ENCODE results near the gene NT5C2. TPM values are rescaled to one million over a fixed set of nuclear protein-coding genes. Genes with fewer than 3 reads are reported as not detected.
A peak's percentile ranks its signal among the peaks of the same experiment; 100 is the strongest.
"Not testable (repeated sequence)": the region's sequence is repeated elsewhere in the genome, so short reads cannot be mapped to it uniquely, and the experiment has no call there.

The NT5C2 gene
- polyA plus RNA-seq, 1 donor (not counting 4 experiments of a cell fraction or from before 2014, with no cell fraction given), result 88.6 TPM

DNA sequence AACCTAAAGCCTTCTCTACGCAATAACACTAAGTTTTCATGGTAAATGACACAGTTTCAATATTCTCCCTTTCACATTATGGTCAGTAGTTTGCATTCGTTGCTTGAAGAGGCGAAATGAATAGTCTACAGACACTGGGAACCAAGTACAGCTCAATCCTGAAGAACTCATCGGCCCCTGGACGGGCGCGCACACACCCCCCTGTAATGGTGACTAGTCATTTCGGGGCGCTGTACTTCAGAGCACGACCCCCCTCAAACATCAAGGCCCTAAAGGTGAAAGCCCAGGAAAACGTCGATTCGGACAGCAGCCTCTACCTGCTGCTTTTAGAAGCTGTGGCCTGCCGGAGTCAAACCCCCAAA, 1.0 kb downstream of the NT5C2 start:
- no peaks in the 10 kb centered on the region for H3K9me1 ChIP-seq (ENCODE audit: control insufficient read depth, extremely low read depth, insufficient read depth, low read length)
- DNase-seq (ENCODE audit: low read depth, low spot score) (no peak), FAIRE-seq (no peak)
- dilution Hi-C loops (cut with MboI; ENCODE audit: extremely low pct_ligation_motif_present, low sequenced_read_pairs), result no loop called here
- peak overlapping the region; percentile 41 for H2AFZ ChIP-seq (ENCODE audit: control insufficient read depth, low read length)
- H4K20me1 ChIP-seq (ENCODE audit: control insufficient read depth, extremely low read depth, insufficient read depth, low read length), result no peaks in the 10 kb centered on the region
- peak overlapping the region; percentile 84 to 96 (median 94) for H3K4me3 ChIP-seq (ENCODE audit: control insufficient read depth in 2 of 3, extremely low read depth in 1 of 3, insufficient read depth in 2 of 3, low read depth in 1 of 3, low read length in 3 of 3)
- H3K4me1 ChIP-seq (ENCODE audit: control insufficient read depth, extremely low read depth, insufficient read depth, low read length), result peaks cover 12% of the 10 kb centered on the region
- peak overlapping the region; percentile 81 for H3K27ac ChIP-seq (ENCODE audit: control insufficient read depth, insufficient read depth, low read length)
- no peaks in the 10 kb centered on the region for H3K36me3 ChIP-seq (ENCODE audit: control insufficient read depth in 2 of 2, extremely low read depth in 1 of 2, insufficient read depth in 2 of 2, low read length in 2 of 2)
- peak overlapping the region; percentile 94 for H3K4me2 ChIP-seq (ENCODE audit: control insufficient read depth, extremely low read depth, insufficient read depth, low read depth, low read length)
- H3K9me3 ChIP-seq (ENCODE audit: control insufficient read depth, low read depth, low read length), result no peaks in the 10 kb centered on the region
- peaks cover 57% of the 10 kb centered on the region for H3K79me2 ChIP-seq (ENCODE audit: control insufficient read depth, insufficient read depth, low read length)
- H3K27me3 ChIP-seq (ENCODE audit: control insufficient read depth, extremely low read depth, insufficient read depth, low read length), result no peaks in the 10 kb centered on the region
- TF ChIP-seq, protein P1, sequence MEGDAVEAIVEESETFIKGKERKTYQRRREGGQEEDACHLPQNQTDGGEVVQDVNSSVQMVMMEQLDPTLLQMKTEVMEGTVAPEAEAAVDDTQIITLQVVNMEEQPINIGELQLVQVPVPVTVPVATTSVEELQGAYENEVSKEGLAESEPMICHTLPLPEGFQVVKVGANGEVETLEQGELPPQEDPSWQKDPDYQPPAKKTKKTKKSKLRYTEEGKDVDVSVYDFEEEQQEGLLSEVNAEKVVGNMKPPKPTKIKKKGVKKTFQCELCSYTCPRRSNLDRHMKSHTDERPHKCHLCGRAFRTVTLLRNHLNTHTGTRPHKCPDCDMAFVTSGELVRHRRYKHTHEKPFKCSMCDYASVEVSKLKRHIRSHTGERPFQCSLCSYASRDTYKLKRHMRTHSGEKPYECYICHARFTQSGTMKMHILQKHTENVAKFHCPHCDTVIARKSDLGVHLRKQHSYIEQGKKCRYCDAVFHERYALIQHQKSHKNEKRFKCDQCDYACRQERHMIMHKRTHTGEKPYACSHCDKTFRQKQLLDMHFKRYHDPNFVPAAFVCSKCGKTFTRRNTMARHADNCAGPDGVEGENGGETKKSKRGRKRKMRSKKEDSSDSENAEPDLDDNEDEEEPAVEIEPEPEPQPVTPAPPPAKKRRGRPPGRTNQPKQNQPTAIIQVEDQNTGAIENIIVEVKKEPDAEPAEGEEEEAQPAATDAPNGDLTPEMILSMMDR (optimal IDR thresholded peaks at IDR 0.05 in 1 of 3, IDR thresholded peaks at IDR 0.05 in 1 of 3, conservative IDR thresholded peaks at IDR 0.05 in 1 of 3; ENCODE audit: extremely low read depth in 1 of 3, insufficient read depth in 2 of 3, low read length in 3 of 3), result no peak
- no peak for TF ChIP-seq EZH2 (IDR thresholded peaks at IDR 0.05; ENCODE audit: low read length)
- peak overlapping the region; percentile 94 for H3K9ac ChIP-seq (ENCODE audit: control insufficient read depth, extremely low read depth, insufficient read depth, low read length)

DNA sequence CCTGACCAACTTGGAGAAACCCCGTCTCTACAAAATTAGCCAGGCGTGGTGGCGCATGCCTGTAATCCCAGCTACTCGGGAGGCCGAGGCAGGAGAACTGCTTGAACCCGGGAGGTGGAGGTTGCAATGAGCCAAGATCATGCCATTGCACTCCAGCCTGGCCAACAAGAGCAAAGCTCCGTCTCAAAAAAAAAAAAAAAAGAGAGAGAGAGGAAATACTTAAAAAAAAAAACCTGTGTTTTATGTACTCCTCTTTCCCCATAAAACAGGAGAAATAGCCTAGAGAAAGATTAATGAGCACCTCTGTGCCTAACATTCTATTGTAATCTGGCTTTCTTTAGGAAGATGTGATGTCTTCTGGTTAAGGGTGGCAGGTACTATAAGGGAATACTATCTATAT, 1.9 kb downstream of the NT5C2 start:
- H4K20me1 ChIP-seq (ENCODE audit: control insufficient read depth, extremely low read depth, insufficient read depth, low read length); FAIRE-seq; H3K9ac ChIP-seq (ENCODE audit: control insufficient read depth, extremely low read depth, insufficient read depth, low read length); H3K9me1 ChIP-seq (ENCODE audit: control insufficient read depth, extremely low read depth, insufficient read depth, low read length); H3K27me3 ChIP-seq (ENCODE audit: control insufficient read depth, extremely low read depth, insufficient read depth, low read length); DNase-seq (ENCODE audit: low read depth, low spot score); dilution Hi-C loops (cut with MboI; ENCODE audit: extremely low pct_ligation_motif_present, low sequenced_read_pairs); H3K4me3 ChIP-seq (ENCODE audit: control insufficient read depth in 2 of 3, extremely low read depth in 1 of 3, insufficient read depth in 2 of 3, low read depth in 1 of 3, low read length in 3 of 3); H3K27ac ChIP-seq (ENCODE audit: control insufficient read depth, insufficient read depth, low read length); H3K9me3 ChIP-seq (ENCODE audit: control insufficient read depth, low read depth, low read length); H3K36me3 ChIP-seq (ENCODE audit: control insufficient read depth in 2 of 2, extremely low read depth in 1 of 2, insufficient read depth in 2 of 2, low read length in 2 of 2); H2AFZ ChIP-seq (ENCODE audit: control insufficient read depth, low read length): not testable (repeated sequence)
- H3K79me2 ChIP-seq (ENCODE audit: control insufficient read depth, insufficient read depth, low read length), result peaks cover 66% of the 10 kb centered on the region
- peaks cover 12% of the 10 kb centered on the region for H3K4me1 ChIP-seq (ENCODE audit: control insufficient read depth, extremely low read depth, insufficient read depth, low read length)
- H3K4me2 ChIP-seq (ENCODE audit: control insufficient read depth, extremely low read depth, insufficient read depth, low read depth, low read length), result peak overlapping the region; percentile 94

DNA sequence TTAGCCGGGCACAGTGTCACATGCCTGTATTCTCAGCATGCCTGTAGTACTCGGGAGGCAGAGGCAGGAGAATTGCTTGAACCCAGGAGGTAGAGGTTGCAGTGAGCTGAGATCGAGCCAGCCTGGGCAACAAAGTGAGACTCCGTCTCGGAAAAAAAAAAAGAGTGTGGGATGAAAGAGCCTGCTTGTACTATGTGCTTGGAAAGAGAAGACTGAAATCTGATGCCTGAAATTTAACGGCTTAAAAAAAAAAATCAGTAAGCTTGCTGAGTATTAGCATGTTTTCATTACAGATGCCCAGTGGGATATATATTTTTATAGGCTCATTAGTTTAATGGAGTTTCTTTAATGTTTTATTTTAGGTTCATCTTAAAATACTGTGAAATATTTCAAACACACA, 4.2 kb downstream of the NT5C2 start:
- H3K9ac ChIP-seq (ENCODE audit: control insufficient read depth, extremely low read depth, insufficient read depth, low read length), result no peak overlapping the region
- H3K4me1 ChIP-seq (ENCODE audit: control insufficient read depth, extremely low read depth, insufficient read depth, low read length), result peaks cover 22% of the 10 kb centered on the region
- H2AFZ ChIP-seq (ENCODE audit: control insufficient read depth, low read length), result no peak overlapping the region
- no peak overlapping the region for H3K4me2 ChIP-seq (ENCODE audit: control insufficient read depth, extremely low read depth, insufficient read depth, low read depth, low read length)
- dilution Hi-C loops (cut with MboI; ENCODE audit: extremely low pct_ligation_motif_present, low sequenced_read_pairs), result no loop called here
- no peak for TF ChIP-seq EZH2 (IDR thresholded peaks at IDR 0.05; ENCODE audit: low read length)
- TF ChIP-seq, protein P1 (optimal IDR thresholded peaks at IDR 0.05 in 1 of 3, IDR thresholded peaks at IDR 0.05 in 1 of 3, conservative IDR thresholded peaks at IDR 0.05 in 1 of 3; ENCODE audit: extremely low read depth in 1 of 3, insufficient read depth in 2 of 3, low read length in 3 of 3), result no peak
- H3K79me2 ChIP-seq (ENCODE audit: control insufficient read depth, insufficient read depth, low read length), result peaks cover 85% of the 10 kb centered on the region
- no peaks in the 10 kb centered on the region for H3K9me3 ChIP-seq (ENCODE audit: control insufficient read depth, low read depth, low read length)
- no peaks in the 10 kb centered on the region for H4K20me1 ChIP-seq (ENCODE audit: control insufficient read depth, extremely low read depth, insufficient read depth, low read length)
- no peak overlapping the region for H3K4me3 ChIP-seq (ENCODE audit: control insufficient read depth in 2 of 3, extremely low read depth in 1 of 3, insufficient read depth in 2 of 3, low read depth in 1 of 3, low read length in 3 of 3)
- FAIRE-seq (no peak), DNase-seq (ENCODE audit: low read depth, low spot score) (no peak)
- no peak overlapping the region for H3K27ac ChIP-seq (ENCODE audit: control insufficient read depth, insufficient read depth, low read length)
- H3K27me3 ChIP-seq (ENCODE audit: control insufficient read depth, extremely low read depth, insufficient read depth, low read length), result no peaks in the 10 kb centered on the region
- H3K36me3 ChIP-seq (ENCODE audit: control insufficient read depth in 2 of 2, extremely low read depth in 1 of 2, insufficient read depth in 2 of 2, low read length in 2 of 2), result no peaks in the 10 kb centered on the region
- H3K9me1 ChIP-seq (ENCODE audit: control insufficient read depth, extremely low read depth, insufficient read depth, low read length), result no peaks in the 10 kb centered on the region

All from keratinocyte (primary cell).